SH-SY5Y (cell line): ENCODE measurements around the gene CTNNB1.

Source experiments
- GATA2 ChIP-seq: IDR thresholded peaks from 2 replicates; pipeline ENCODE4 v1.6.1; 2011; ENCODE audit warnings: mild to moderate bottlenecking, low read depth, low read length
- GATA3 ChIP-seq: IDR thresholded peaks from 2 replicates; pipeline ENCODE4 v1.6.1; 2011; ENCODE audit warnings: low read depth, mild to moderate bottlenecking, low read length, moderate library complexity

DNA sequence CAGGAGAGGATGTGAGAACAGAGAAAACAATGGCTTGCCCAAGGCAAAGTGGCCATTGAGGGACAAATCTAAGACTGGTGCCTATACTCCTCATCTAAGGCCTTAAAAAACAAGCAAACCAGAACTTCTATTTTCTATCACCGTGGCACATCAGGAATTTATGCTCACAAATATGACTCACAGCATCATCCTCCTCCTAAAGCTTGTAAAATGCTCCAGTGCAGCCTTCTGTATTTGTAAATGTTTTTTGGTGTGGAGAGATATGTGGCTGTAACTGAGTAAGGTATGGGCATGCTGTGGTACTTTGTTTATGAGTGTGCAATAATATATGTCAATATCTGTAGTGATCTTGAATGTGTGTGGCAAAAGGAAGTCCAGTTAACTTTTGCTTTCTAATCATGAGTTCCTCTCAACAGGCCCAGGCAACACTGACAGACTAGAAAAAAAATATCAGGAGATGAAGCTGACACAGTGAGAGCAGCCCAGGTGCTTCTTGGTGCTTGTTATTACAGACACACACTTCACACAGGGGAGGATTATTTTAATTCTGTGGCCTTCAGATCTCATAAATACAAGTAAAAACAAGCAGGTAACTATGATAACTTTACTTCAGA lies 60.3 kb downstream of the CTNNB1 start:
- TF ChIP-seq GATA2 = no peak
- no peak for TF ChIP-seq GATA3
